Measurements from ENCODE around the gene ADISSP. TPM values are rescaled to one million over a fixed set of nuclear protein-coding genes. Genes with fewer than 3 reads are reported as not detected.

Gene ADISSP
- total and polyA plus RNA-seq, 9 of the 15 experiments (the other 6 are each of a cell fraction or from before 2014, with no cell fraction given): 1.4 to 70.6 (median 23.4) TPM

DNA sequence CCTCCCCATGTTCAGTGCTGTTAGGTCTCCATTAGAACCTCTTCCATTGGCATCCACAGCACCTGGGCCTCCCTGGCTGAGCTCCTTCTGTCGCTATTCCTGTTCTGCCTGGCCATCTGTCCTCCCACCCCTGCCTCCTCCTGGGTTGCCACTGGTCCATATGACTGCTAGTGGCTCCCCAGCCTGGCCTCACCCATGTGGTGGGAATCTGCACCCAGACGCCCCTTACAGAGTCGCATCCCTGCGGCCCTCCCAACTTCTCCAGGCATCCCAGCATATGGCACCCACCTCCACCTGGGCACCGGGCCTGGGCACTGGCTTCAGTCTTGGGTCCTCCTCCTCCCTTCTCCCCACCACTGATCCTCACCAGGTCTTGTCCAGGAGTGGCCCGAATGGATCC, 36.3 kb upstream of the ADISSP start (continued):
- TF ChIP-seq, protein P1, sequence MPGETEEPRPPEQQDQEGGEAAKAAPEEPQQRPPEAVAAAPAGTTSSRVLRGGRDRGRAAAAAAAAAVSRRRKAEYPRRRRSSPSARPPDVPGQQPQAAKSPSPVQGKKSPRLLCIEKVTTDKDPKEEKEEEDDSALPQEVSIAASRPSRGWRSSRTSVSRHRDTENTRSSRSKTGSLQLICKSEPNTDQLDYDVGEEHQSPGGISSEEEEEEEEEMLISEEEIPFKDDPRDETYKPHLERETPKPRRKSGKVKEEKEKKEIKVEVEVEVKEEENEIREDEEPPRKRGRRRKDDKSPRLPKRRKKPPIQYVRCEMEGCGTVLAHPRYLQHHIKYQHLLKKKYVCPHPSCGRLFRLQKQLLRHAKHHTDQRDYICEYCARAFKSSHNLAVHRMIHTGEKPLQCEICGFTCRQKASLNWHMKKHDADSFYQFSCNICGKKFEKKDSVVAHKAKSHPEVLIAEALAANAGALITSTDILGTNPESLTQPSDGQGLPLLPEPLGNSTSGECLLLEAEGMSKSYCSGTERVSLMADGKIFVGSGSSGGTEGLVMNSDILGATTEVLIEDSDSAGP (CRISPR knock-in tag; IDR thresholded peaks at IDR 0.05): no peak
- TF ChIP-seq, protein P2, sequence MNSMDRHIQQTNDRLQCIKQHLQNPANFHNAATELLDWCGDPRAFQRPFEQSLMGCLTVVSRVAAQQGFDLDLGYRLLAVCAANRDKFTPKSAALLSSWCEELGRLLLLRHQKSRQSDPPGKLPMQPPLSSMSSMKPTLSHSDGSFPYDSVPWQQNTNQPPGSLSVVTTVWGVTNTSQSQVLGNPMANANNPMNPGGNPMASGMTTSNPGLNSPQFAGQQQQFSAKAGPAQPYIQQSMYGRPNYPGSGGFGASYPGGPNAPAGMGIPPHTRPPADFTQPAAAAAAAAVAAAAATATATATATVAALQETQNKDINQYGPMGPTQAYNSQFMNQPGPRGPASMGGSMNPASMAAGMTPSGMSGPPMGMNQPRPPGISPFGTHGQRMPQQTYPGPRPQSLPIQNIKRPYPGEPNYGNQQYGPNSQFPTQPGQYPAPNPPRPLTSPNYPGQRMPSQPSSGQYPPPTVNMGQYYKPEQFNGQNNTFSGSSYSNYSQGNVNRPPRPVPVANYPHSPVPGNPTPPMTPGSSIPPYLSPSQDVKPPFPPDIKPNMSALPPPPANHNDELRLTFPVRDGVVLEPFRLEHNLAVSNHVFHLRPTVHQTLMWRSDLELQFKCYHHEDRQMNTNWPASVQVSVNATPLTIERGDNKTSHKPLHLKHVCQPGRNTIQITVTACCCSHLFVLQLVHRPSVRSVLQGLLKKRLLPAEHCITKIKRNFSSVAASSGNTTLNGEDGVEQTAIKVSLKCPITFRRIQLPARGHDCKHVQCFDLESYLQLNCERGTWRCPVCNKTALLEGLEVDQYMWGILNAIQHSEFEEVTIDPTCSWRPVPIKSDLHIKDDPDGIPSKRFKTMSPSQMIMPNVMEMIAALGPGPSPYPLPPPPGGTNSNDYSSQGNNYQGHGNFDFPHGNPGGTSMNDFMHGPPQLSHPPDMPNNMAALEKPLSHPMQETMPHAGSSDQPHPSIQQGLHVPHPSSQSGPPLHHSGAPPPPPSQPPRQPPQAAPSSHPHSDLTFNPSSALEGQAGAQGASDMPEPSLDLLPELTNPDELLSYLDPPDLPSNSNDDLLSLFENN (IDR thresholded peaks at IDR 0.05; ENCODE audit: low read depth in 2 of 2, low read length in 2 of 2): no peak
- TF ChIP-seq SIN3B (IDR thresholded peaks at IDR 0.05; ENCODE audit: low read depth): no peak
- no peak for TF ChIP-seq CXXC5 (CRISPR knock-in tag; IDR thresholded peaks at IDR 0.05)

DNA sequence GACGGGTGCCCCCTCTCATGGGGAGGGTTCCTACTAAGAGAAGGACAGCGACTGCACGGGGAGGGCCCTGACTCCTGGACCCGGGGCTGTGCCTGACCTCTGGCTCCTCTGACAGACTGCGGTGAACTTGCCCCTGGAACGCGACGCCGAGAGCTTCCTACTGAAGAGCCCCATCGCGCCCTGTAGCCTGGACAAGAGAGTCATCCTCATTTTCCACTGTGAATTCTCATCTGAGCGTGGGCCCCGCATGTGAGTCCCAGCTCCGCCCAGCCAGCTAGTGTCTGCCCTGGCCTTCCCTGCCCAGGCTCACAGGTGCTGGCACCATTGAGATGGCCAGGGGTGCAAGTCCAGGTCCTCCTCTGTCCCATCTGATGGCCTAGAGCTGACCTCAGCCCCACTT, 35.7 kb upstream of the ADISSP start:
- no peak overlapping the region for H3K4me3 ChIP-seq
- no peak for DNase-seq (ENCODE audit: extremely low read depth in 1 of 4, low spot score in 3 of 4)
- no peaks in the 10 kb centered on the region for H3K27me3 ChIP-seq (ENCODE audit: control insufficient read depth in 2 of 2, insufficient read depth in 2 of 2, low read length in 2 of 2)
- no peak overlapping the region for H3K9ac ChIP-seq (ENCODE audit: insufficient read depth in 1 of 2, low read depth in 2 of 2, low read length in 2 of 2)
- POLR2A ChIA-PET: no interaction called here
- intact Hi-C loops (cut with micrococcal nuclease): no loop called here
- no peaks in the 10 kb centered on the region for H3K79me2 ChIP-seq (ENCODE audit: control insufficient read depth, insufficient read depth, low read length)
- 87% methylated on average over 10 of the region's 14 CpGs for WGBS (ENCODE audit: insufficient coverage, low coverage, missing lambda C conversion rate)
- no TSS peak for BruUV-seq (replicated peaks)
- no peak overlapping the region for H3K27ac ChIP-seq (ENCODE audit: extremely low read depth, low read depth, low read length)
- no peak overlapping the region for H2AFZ ChIP-seq (ENCODE audit: low read depth, low read length)
- CTCF ChIA-PET (ENCODE audit: low intra/inter-chr PET ratio): no interaction called here
- no peaks in the 10 kb centered on the region for H3K9me3 ChIP-seq (replicated peaks; ENCODE audit: control insufficient read depth, insufficient read depth, low read depth, low read length)
- FAIRE-seq: no peak
- peaks cover 69% of the 10 kb centered on the region; the same call in 2 of the 3 replicates for H3K36me3 ChIP-seq (ENCODE audit: control insufficient read depth, insufficient read depth, low read length)
- TF ChIP-seq, protein P3, sequence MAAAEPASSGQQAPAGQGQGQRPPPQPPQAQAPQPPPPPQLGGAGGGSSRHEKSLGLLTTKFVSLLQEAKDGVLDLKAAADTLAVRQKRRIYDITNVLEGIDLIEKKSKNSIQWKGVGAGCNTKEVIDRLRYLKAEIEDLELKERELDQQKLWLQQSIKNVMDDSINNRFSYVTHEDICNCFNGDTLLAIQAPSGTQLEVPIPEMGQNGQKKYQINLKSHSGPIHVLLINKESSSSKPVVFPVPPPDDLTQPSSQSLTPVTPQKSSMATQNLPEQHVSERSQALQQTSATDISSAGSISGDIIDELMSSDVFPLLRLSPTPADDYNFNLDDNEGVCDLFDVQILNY (CRISPR knock-in tag; IDR thresholded peaks at IDR 0.05): no peak
- TF ChIP-seq RNF2 (IDR thresholded peaks at IDR 0.05) (no peak), SETDB1 (IDR thresholded peaks at IDR 0.05; ENCODE audit: low read length) (no peak)
- TF ChIP-seq, protein P4, sequence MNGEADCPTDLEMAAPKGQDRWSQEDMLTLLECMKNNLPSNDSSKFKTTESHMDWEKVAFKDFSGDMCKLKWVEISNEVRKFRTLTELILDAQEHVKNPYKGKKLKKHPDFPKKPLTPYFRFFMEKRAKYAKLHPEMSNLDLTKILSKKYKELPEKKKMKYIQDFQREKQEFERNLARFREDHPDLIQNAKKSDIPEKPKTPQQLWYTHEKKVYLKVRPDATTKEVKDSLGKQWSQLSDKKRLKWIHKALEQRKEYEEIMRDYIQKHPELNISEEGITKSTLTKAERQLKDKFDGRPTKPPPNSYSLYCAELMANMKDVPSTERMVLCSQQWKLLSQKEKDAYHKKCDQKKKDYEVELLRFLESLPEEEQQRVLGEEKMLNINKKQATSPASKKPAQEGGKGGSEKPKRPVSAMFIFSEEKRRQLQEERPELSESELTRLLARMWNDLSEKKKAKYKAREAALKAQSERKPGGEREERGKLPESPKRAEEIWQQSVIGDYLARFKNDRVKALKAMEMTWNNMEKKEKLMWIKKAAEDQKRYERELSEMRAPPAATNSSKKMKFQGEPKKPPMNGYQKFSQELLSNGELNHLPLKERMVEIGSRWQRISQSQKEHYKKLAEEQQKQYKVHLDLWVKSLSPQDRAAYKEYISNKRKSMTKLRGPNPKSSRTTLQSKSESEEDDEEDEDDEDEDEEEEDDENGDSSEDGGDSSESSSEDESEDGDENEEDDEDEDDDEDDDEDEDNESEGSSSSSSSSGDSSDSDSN (IDR thresholded peaks at IDR 0.05; ENCODE audit: borderline replicate concordance in 1 of 2, low read depth in 2 of 2, low read length in 2 of 2): no peak
- ATAC-seq: no peak
- H3K4me1 ChIP-seq (replicated peaks in 1 of 2; ENCODE audit: control insufficient read depth in 2 of 2, insufficient read depth in 2 of 2, low read length in 2 of 2): peaks cover 8 to 28% of the 10 kb centered on the region in 2 experiments; a peak in 4 of 5 replicates
- H3K9me1 ChIP-seq (ENCODE audit: control insufficient read depth, insufficient read depth, low read length): no peaks in the 10 kb centered on the region
- no peak overlapping the region for H3K4me2 ChIP-seq (ENCODE audit: insufficient read depth, low read length)
- H4K20me1 ChIP-seq (replicated peaks; ENCODE audit: control insufficient read depth, insufficient read depth, low read length): no peaks in the 10 kb centered on the region
- in situ Hi-C loops (cut with MboI): no loop called here

All from K562 (cell line).